ENCODE measurements around the gene CDH19.
"Not testable (repeated sequence)": the region's sequence is repeated elsewhere in the genome, so short reads cannot be mapped to it uniquely, and the experiment has no call there.

The CDH19 gene

GRCh38 chr18:66564236-66564635 is 39.7 kb downstream of the CDH19 start:
- DNase-seq, result no peak

DNA sequence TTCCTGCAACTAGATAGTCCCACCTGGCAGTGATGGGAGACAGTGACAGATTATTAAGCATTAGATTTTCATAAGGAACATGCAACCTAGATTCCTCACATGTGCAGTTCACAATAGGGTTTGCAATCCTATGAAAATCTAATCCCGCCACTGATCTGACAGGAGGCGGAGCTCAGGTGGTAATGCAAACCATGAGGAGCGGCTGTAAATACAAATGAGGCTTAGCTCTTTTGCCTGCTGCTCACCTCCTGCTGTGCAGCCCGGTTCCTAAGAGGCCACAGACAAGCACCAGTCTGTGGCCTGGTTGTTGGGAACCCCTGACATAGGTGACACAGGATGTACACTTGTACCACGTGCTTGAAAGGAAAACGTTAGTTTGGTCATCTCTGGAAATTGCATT is 41.6 kb downstream of the CDH19 start:
- no peak for DNase-seq

GRCh38 chr18:66560094-66560493 is 43.8 kb downstream of the CDH19 start:
- DNase-seq, result no peak

GRCh38 chr18:66558773-66559172 is 45.1 kb downstream of the CDH19 start:
- DNase-seq, result no peak

GRCh38 chr18:66557091-66557490 is 46.8 kb downstream of the CDH19 start:
- no peak for DNase-seq

DNA sequence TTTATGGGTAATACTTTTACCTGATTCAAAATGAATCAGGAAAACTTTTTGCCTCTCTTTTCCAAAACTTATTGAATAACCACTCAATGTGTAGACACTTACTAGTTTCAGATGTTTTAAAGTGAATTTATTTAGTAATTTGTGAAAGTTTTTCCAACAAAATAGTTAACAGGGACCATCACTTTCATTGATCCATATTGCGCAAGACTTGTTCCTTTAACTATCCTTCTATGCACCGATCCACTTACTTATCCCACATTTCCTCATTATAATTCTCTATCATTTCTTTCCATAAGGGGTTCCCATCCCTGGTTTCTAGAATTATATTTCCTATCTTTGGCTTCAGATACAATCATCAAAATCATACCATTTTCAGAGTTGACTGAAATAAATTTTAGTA is 48.3 kb downstream of the CDH19 start:
- DNase-seq, result no peak

DNA sequence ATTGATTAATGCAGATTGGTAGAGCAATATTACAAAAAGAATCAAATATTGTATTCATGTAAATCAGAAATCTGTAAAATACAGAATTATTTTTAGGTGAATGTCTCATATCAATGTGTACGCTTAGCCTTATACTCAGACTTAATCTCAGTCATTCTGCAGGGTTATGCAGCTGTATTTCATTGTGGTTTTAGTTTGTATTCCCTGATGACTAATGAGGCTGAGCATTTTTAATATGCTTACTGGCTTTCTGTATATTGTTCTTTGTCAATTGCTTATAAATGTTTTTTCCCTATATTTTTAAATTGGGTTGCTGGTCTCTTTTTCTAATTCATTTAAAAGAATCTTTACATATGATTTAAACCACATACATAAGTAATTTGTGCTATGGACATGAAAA is 50.1 kb downstream of the CDH19 start:
- no peak for DNase-seq

GRCh38 chr18:66550366-66550765 is 53.5 kb downstream of the CDH19 start:
- DNase-seq, result no peak

DNA sequence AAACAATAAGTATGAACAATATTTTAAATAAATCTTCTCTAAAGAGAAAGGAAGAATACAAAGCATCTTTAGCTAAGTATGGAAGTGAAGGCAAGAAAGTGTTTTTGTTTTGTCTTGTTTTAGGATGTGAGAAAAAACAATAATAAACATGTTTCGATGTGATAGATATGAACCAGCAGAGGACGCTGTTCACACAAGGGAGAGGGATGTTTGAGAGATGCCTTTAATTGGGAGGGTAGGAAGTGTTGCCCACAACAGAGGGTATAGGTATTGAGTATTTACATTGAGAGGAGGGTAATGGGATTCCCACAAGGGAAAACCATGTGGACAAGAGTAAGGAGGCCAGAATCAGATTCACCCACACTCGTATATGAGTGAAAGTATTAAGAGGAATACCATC is 55.1 kb downstream of the CDH19 start:
- no peak for DNase-seq

- DNase-seq, result no peak
These were observed 69.8 kb downstream of the CDH19 start for GRCh38 chr18:66534110-66534509.

DNA sequence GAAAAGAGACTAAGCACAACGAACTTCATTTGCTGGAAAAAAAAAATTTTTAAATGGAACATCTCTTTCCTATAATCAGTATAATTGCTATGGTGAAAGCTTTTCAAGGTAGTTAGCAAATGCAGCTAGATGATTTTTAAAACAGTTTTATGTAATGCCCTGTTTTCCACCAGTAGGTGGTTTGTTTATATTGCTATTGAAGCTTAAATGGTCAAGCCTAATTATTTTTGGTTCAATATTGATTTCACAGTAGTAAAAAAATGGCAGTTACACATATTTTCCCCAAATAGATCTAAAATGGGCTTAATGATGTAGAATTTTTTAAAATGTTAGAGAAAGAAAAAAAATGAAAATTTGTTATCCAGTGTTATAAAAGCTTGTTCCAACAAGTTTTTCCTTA is 70.2 kb downstream of the CDH19 start:
- DNase-seq, result no peak

- no peak for DNase-seq
These were observed 80.5 kb downstream of the CDH19 start for GRCh38 chr18:66523219-66523991.

DNA sequence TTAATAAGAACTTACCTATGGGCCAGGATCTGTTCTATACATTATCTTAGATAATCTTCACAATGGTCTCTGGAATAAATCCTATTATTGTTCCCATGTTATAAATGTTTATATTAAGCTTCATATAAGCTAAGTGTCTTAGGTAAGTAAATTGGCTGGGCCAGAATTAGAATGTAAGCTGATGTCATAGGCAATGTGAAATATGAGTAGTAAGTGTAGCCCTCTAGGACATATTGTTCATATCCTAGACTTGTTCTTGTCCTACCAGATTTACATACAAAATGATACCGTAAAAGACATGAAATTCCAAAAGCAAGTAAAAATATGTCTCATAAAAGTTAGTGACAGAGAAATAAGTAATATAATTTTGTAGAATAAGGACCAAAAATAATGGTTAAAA is 89.9 kb downstream of the CDH19 start:
- no peak for DNase-seq

- DNase-seq, result no peak
These were observed 92.1 kb downstream of the CDH19 start for GRCh38 chr18:66511792-66512191.

GRCh38 chr18:66511289-66511688 is 92.6 kb downstream of the CDH19 start:
- no peak for DNase-seq

GRCh38 chr18:66510357-66511045 is 93.4 kb downstream of the CDH19 start:
- DNase-seq, result no peak

DNA sequence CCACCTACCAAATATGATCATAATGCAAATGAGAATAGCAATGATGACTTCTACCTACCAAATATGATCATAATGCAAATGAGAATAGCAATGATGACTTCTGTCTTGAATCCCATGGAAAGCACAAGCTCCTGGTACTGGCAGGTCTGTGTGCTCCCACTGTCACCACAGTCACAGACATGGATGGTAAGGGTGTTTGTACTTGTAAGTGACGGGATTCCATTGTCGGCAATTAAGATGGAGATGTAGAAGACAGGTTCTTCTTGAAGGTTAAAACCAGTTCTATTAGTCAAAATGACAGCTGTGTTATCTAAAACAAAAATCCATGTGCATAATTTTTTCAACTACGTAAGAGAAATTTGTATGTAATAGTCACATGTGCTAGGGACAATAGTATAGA is 95.0 kb downstream of the CDH19 start:
- DNase-seq, result no peak

DNA sequence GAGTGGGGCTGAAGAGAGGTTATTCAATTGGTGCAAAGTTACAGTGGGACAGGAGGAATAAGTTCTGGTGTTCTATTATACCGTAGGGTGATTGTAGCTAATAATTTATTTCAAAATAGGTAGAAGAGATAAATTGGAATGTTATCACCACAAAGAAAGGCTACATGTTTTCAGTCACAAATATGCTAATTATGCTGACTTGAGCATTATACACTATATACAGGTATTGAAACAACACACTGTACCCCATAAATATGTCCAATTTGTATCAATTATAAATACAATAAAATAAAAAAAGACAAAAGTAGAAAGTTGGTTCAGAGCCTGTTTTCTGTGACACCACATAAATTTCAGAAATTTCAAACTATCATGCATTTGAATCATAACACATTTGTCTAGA is 97.7 kb downstream of the CDH19 start:
- no peak for DNase-seq

DNA sequence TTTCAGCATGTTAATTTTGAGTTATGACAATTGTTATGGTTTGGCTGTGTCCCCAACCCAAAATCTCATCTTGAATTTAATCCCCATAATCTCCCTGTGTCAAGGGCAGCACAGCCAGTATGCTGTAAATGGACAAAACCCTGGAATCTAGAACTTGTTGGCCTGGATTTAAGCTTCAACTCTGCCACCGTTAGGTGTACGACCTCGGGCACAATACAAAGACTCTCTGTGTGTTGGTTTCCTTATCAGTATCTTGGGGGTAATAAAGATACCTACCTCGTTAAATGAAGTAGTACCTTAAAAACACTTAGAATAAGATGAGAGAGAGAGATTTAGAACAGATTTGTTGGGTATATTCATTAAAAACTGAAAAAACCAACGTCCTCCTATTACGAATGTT is 106.5 kb downstream of the CDH19 start:
- DNase-seq, result no peak

DNA sequence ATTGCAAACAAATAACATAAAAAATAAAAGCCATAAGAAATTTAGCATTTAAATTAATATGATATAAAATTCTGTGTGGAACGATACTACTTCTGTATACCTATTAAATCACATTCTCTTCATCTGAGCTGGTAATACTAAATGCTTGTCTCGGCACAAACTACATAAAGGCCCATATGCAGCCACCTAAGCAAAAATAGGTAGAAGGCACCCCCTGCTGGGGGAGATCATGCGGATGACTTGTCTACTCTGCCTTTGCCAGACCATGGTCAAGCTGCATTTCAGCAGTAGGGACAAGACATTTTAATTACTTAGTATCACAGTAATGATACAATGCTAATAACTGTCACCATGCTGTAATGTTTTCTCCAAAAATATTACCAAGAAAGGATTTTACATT is 108.0 kb downstream of the CDH19 start:
- no peak for DNase-seq

DNA sequence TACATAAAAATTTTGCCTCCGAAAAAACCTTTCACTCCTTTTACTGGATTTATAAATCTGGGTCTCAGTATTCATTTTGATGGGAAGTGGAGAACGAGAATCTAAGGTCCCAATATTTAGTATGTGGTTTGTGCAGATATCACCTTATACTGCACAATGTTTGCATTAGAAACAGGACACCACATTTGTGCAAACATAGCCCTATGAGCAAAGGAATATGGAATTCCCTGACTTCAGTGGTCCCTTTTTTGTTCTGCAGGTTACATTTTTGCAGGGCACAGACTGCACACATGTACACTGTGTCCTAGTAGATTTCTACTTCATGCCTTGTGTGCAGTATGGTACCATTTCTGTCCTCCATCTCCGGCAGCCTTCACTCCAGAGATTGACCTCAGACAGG is 130.0 kb downstream of the CDH19 start:
- DNase-seq, result no peak

- not testable (repeated sequence) for DNase-seq
These were observed 137.7 kb downstream of the CDH19 start for GRCh38 chr18:66466184-66466583.

- DNase-seq, result no peak
These were observed 142.5 kb downstream of the CDH19 start for GRCh38 chr18:66461344-66461743.

DNA sequence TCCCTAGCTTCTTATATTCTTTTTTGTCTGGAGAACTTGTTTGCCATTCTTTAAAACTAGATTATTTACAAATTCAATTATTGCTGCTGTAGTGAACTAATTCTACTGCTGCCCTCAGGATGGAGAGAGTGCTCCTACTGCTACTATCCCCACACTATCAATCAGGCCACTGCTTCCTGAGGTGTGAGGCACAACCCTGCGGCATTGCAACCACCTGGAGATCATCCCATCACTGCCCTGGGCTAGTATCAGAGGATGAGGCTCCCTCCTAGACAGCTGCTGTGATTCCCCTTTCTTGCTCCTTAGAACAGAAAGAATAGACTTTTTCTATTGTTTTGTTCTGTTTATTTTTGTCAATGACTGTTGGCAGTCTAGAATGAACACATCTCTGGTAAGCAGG is 146.6 kb downstream of the CDH19 start:
- DNase-seq, result no peak

All from CD4-positive, alpha-beta T cell treated with Interleukin-15 for 1 hour (primary cell).